Measurements from ENCODE around the gene LILRB3.
"Not testable (repeated sequence)": the region's sequence is repeated elsewhere in the genome, so short reads cannot be mapped to it uniquely, and the experiment has no call there.

- not testable (repeated sequence) for TF ChIP-seq CTCF (conservative IDR thresholded peaks at IDR 0.05 in 1 of 2, IDR thresholded peaks at IDR 0.05 in 1 of 2; ENCODE audit: low read depth in 1 of 2, low read length in 2 of 2); EZH2 (IDR thresholded peaks at IDR 0.05; ENCODE audit: low read length, missing control alignments)
Observed at GRCh38 chr19:54171736-54172431, 50.9 kb downstream of the LILRB3 start.
